HepG2 (cell line): ENCODE measurements around the gene DPM2. TPM values are rescaled to one million over a fixed set of nuclear protein-coding genes. Genes with fewer than 3 reads are reported as not detected.

Source experiments
- ATM ChIP-seq: fragments of 450-650 bp; IDR thresholded peaks from 2 replicates; pipeline ENCODE4 v1.7.1; 2017; ENCODE audit warnings: mild to moderate bottlenecking, borderline replicate concordance
- CHD2 ChIP-seq: IDR thresholded peaks from 2 replicates; pipeline ENCODE4 v1.6.1; 2011; ENCODE audit warnings: low read depth, low read length, improper control_type of control experiment
- EZH2 ChIP-seq: conservative IDR thresholded peaks from 2 replicates; pipeline ENCODE4 v1.6.1; 2012; ENCODE audit warnings: mild to moderate bottlenecking, low read depth, low read length, moderate library complexity
- FOSL1 ChIP-seq: sonication (generic); formaldehyde crosslinking; IDR thresholded peaks from 2 replicates; pipeline ENCODE4 v1.9.0; 2021; ENCODE audit warnings: missing genetic modification reagents, borderline replicate concordance
- GABPB1 ChIP-seq: IDR thresholded peaks from 2 replicates; pipeline ENCODE4 v1.6.1; 2016; ENCODE audit warnings: mild to moderate bottlenecking, missing genetic modification reagents, moderate library complexity, missing compliant biosample characterization
- HNRNPK ChIP-seq: fragments of 200-400 bp; formaldehyde crosslinking; IDR thresholded peaks from 2 replicates; pipeline ENCODE4 v1.6.1; 2018; ENCODE audit warnings: low read length, low read depth, moderate library complexity, mild to moderate bottlenecking; ENCODE audit not compliant: poor library complexity, severe bottlenecking
- MIXL1 ChIP-seq: IDR thresholded peaks from 2 replicates; pipeline ENCODE4 v1.6.1; 2016
- NFE2 ChIP-seq: sonication (generic); formaldehyde crosslinking; IDR thresholded peaks from 2 replicates; pipeline ENCODE4 v1.4.0; 2020; ENCODE audit warnings: missing genetic modification reagents
- NFYC ChIP-seq: IDR thresholded peaks from 2 replicates; pipeline ENCODE4 v1.6.1; 2016; ENCODE audit warnings: missing genetic modification reagents, missing compliant biosample characterization
- RAD51 ChIP-seq: fragments of 450-650 bp; IDR thresholded peaks from 2 replicates; pipeline ENCODE4 v1.6.1; 2016; ENCODE audit warnings: borderline replicate concordance
- SMC3 ChIP-seq: IDR thresholded peaks from 2 replicates; pipeline ENCODE4 v1.6.1; 2011; ENCODE audit warnings: low read length, improper control_type of control experiment
- U2AF2 ChIP-seq: fragments of 200-400 bp; formaldehyde crosslinking; IDR thresholded peaks from 2 replicates; pipeline ENCODE4 v1.6.1; 2017; ENCODE audit warnings: low read depth, mild to moderate bottlenecking, low read length
- ZBTB21 ChIP-seq: sonication (generic); formaldehyde crosslinking; IDR thresholded peaks from 2 replicates; pipeline ENCODE4 v1.4.0; 2020; ENCODE audit warnings: missing genetic modification reagents
- ZC3H13 ChIP-seq: sonication (generic); formaldehyde crosslinking; IDR thresholded peaks from 2 replicates; pipeline ENCODE4 v1.8.1; 2023; ENCODE audit warnings: mild to moderate bottlenecking, missing genetic modification reagents, moderate library complexity
- ZNF263 ChIP-seq: sonication (generic); formaldehyde crosslinking; IDR thresholded peaks from 2 replicates; pipeline ENCODE4 v1.4.0; 2020; ENCODE audit warnings: missing genetic modification reagents
- ZNF326 ChIP-seq: sonication (generic); formaldehyde crosslinking; IDR thresholded peaks from 2 replicates; pipeline ENCODE4 v1.4.0; 2020; ENCODE audit warnings: missing genetic modification reagents, borderline replicate concordance
- ZNF333 ChIP-seq: sonication (generic); formaldehyde crosslinking; IDR thresholded peaks from 2 replicates; pipeline ENCODE4 v1.4.0; 2020; ENCODE audit warnings: mild to moderate bottlenecking, missing genetic modification reagents, borderline replicate concordance
- ZNF737 ChIP-seq: sonication (generic); formaldehyde crosslinking; IDR thresholded peaks from 2 replicates; pipeline ENCODE4 v1.5.0; 2020; ENCODE audit warnings: missing genetic modification reagents, mild to moderate bottlenecking, borderline replicate concordance
- ZNF788 ChIP-seq: sonication (generic); formaldehyde crosslinking; IDR thresholded peaks from 2 replicates; pipeline ENCODE4 v1.5.0; 2020; ENCODE audit warnings: mild to moderate bottlenecking, missing genetic modification reagents, borderline replicate concordance
- polyA plus RNA-seq, 8 experiments: library from polyadenylated mRNA; depleted of rRNA in 3 of 8; stranded (reverse) in 7 of 8; unstranded in 1 of 8; fragments of >200 nt; fragmentation: Illumina TruSeq in 4 of 8; extraction: Trizol in 4 of 8; gene quantifications; 2 replicates each; pipeline versions ENCODE4 v1.2.1 to v1.2.3, GENCODE V29; 2011 to 2016; ENCODE audit warnings: low read depth in 4 of 8, missing spikeins in 1 of 8, mixed read lengths in 1 of 8; ENCODE audit not compliant: insufficient read depth in 1 of 8
- total RNA-seq, 5 experiments: library from RNA; depleted of rRNA; stranded (reverse); fragments of >200 nt; fragmentation: Illumina TruSeq; extraction: Trizol; gene quantifications; 2 replicates each; pipeline ENCODE4 v1.2.3, GENCODE V29; 2016; ENCODE audit warnings: low read depth in 1 of 5
- TF ChIP-seq, protein P1 (sequence below): sonication (generic); formaldehyde crosslinking; IDR thresholded peaks from 2 replicates; pipeline ENCODE4 v1.4.0; 2020; ENCODE audit warnings: mild to moderate bottlenecking, missing genetic modification reagents, borderline replicate concordance
- TF ChIP-seq, protein P2 (sequence below): sonication (generic); formaldehyde crosslinking; IDR thresholded peaks from 2 replicates; pipeline ENCODE4 v1.4.0; 2020; ENCODE audit warnings: mild to moderate bottlenecking, missing genetic modification reagents
- TF ChIP-seq, protein P3 (sequence below): sonication (generic); formaldehyde crosslinking; IDR thresholded peaks from 2 replicates; pipeline ENCODE4 v1.5.1; 2020; ENCODE audit warnings: missing genetic modification reagents, mild to moderate bottlenecking, borderline replicate concordance
- TF ChIP-seq, protein P4 (sequence below): sonication (generic); IDR thresholded peaks from 2 replicates; pipeline ENCODE4 v1.6.1; 2016; ENCODE audit warnings: low read depth, borderline replicate concordance

The DPM2 gene
- total and polyA plus RNA-seq, 2 of the 13 experiments (the other 11 are each of a cell fraction or from before 2014, with no cell fraction given), result 24.8 to 35.3 TPM

DNA sequence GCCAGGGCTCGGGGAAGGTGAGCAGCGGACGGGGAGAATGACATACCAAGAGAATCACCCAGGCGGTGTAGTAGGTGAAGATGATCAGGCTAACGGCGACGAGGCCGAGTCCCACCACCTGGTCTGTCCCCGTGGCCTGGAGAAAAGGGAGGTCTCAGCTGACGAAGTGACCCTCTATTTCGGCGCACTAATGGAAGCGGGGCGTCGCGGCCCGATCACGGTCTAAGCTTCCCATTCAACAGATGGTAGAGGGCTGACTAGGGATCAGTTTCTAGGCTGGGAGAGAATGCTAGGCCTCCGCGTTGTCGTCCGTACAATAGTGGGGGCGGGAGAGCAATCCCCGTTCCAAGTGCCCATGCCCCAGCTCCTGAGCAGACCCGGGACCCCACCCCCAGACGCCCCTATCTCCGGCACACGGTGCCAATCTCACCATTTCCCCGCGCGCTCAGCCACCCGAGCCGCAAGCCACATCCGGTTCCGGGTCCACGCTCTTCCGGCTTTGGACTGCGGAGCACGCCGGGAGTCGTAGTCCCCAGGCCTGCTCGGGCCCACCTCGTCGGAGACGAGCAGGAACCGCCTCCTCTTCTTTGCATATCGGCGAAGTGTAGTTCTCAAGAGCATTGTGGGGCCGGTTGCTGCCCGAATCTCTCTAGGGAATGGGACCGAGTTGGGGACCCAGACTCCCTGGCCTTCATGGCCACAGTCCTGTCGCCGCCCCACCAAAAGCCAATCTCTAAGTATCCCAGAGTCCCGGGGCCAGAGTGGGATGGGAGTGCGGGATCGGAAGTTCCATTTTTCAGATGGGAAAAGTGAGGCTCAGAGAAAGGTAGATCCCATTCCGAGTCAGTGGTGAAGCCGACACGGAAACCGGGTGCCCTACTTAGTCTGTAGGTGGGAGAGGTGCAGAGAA, at the start of gene DPM2 (continued):
- peak; percentile 72; the same call in 1 of the 2 replicates for TF ChIP-seq ZNF788 (CRISPR knock-in tag)
- TF ChIP-seq EZH2, result no peak
- TF ChIP-seq, protein P1, sequence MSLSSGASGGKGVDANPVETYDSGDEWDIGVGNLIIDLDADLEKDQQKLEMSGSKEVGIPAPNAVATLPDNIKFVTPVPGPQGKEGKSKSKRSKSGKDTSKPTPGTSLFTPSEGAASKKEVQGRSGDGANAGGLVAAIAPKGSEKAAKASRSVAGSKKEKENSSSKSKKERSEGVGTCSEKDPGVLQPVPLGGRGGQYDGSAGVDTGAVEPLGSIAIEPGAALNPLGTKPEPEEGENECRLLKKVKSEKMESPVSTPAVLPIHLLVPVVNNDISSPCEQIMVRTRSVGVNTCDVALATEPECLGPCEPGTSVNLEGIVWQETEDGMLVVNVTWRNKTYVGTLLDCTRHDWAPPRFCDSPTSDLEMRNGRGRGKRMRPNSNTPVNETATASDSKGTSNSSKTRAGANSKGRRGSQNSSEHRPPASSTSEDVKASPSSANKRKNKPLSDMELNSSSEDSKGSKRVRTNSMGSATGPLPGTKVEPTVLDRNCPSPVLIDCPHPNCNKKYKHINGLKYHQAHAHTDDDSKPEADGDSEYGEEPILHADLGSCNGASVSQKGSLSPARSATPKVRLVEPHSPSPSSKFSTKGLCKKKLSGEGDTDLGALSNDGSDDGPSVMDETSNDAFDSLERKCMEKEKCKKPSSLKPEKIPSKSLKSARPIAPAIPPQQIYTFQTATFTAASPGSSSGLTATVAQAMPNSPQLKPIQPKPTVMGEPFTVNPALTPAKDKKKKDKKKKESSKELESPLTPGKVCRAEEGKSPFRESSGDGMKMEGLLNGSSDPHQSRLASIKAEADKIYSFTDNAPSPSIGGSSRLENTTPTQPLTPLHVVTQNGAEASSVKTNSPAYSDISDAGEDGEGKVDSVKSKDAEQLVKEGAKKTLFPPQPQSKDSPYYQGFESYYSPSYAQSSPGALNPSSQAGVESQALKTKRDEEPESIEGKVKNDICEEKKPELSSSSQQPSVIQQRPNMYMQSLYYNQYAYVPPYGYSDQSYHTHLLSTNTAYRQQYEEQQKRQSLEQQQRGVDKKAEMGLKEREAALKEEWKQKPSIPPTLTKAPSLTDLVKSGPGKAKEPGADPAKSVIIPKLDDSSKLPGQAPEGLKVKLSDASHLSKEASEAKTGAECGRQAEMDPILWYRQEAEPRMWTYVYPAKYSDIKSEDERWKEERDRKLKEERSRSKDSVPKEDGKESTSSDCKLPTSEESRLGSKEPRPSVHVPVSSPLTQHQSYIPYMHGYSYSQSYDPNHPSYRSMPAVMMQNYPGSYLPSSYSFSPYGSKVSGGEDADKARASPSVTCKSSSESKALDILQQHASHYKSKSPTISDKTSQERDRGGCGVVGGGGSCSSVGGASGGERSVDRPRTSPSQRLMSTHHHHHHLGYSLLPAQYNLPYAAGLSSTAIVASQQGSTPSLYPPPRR (CRISPR knock-in tag), result no peak
- no peak for TF ChIP-seq MIXL1 (CRISPR knock-in tag)
- TF ChIP-seq, protein P2, sequence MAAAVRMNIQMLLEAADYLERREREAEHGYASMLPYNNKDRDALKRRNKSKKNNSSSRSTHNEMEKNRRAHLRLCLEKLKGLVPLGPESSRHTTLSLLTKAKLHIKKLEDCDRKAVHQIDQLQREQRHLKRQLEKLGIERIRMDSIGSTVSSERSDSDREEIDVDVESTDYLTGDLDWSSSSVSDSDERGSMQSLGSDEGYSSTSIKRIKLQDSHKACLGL (CRISPR knock-in tag), result no peak; the same call in 1 of the 2 replicates
- TF ChIP-seq, protein P3, sequence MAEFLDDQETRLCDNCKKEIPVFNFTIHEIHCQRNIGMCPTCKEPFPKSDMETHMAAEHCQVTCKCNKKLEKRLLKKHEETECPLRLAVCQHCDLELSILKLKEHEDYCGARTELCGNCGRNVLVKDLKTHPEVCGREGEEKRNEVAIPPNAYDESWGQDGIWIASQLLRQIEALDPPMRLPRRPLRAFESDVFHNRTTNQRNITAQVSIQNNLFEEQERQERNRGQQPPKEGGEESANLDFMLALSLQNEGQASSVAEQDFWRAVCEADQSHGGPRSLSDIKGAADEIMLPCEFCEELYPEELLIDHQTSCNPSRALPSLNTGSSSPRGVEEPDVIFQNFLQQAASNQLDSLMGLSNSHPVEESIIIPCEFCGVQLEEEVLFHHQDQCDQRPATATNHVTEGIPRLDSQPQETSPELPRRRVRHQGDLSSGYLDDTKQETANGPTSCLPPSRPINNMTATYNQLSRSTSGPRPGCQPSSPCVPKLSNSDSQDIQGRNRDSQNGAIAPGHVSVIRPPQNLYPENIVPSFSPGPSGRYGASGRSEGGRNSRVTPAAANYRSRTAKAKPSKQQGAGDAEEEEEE (CRISPR knock-in tag), result no peak
- TF ChIP-seq ZC3H13, result peak; percentile 72; the same call in 1 of the 2 replicates
- no peak for TF ChIP-seq ZBTB21 (CRISPR knock-in tag)
- no peak; the same call in 1 of the 2 replicates for TF ChIP-seq NFYC
- no peak for TF ChIP-seq NFE2
- no peak for TF ChIP-seq SMC3
- peak; percentile 99 for TF ChIP-seq GABPB1 (CRISPR knock-in tag)
- TF ChIP-seq ATM, result no peak
- TF ChIP-seq ZNF326, result peak; percentile 40; the same call in 1 of the 2 replicates
- peak; percentile 19 for TF ChIP-seq HNRNPK
- TF ChIP-seq FOSL1, result no peak
- TF ChIP-seq RAD51, result no peak
- TF ChIP-seq, protein P4, sequence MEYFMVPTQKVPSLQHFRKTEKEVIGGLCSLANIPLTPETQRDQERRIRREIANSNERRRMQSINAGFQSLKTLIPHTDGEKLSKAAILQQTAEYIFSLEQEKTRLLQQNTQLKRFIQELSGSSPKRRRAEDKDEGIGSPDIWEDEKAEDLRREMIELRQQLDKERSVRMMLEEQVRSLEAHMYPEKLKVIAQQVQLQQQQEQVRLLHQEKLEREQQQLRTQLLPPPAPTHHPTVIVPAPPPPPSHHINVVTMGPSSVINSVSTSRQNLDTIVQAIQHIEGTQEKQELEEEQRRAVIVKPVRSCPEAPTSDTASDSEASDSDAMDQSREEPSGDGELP, result no peak
- TF ChIP-seq CHD2, result no peak
- no peak; the same call in 1 of the 2 replicates for TF ChIP-seq ZNF263 (CRISPR knock-in tag)
- TF ChIP-seq ZNF737 (CRISPR knock-in tag), result no peak
- no peak for TF ChIP-seq U2AF2
- TF ChIP-seq ZNF333 (CRISPR knock-in tag), result no peak
